Neural cell (in vitro differentiated cells): ENCODE results near the gene ATP13A3. TPM values are rescaled to one million over a fixed set of nuclear protein-coding genes. Genes with fewer than 3 reads are reported as not detected.

Experiments used
- H2AFZ ChIP-seq: fragments of 200-600, 300-800 bp; sonication (generic), shearing (Covaris generic); 2 replicates; pipeline ENCODE4 v1.6.0; 2014; ENCODE audit warnings: low read depth, mild to moderate bottlenecking, antibody characterized with exemption, low read length, moderate library complexity
- H3F3A ChIP-seq: fragments of 200-600 bp; shearing (Covaris generic); 2 replicates; pipeline ENCODE4 v1.6.1; 2016; ENCODE audit warnings: mild to moderate bottlenecking, moderate library complexity, mixed read lengths, antibody characterized with exemption, low read length; ENCODE audit not compliant: insufficient read depth, poor library complexity, severe bottlenecking
- H3K27ac ChIP-seq: fragments of 200-600, 300-800 bp; sonication (generic), shearing (Covaris generic); 2 replicates; pipeline ENCODE4 v1.5.1; 2014; ENCODE audit warnings: mild to moderate bottlenecking, low read length, moderate library complexity
- H3K27me3 ChIP-seq: fragments of 300-800, 200-600 bp; sonication (generic), shearing (Covaris generic); 2 replicates; pipeline ENCODE4 v1.6.0; 2014; ENCODE audit warnings: mild to moderate bottlenecking, low read depth, low read length, moderate library complexity; ENCODE audit not compliant: insufficient read depth
- H3K36me3 ChIP-seq: fragments of 300-800, 200-600 bp; sonication (generic), shearing (Covaris generic); 2 replicates; pipeline ENCODE4 v1.5.1; 2014; ENCODE audit warnings: mild to moderate bottlenecking, antibody characterized with exemption, low read length, moderate library complexity; ENCODE audit not compliant: insufficient read depth
- H3K4me2 ChIP-seq: fragments of 300-800, 200-600 bp; sonication (generic), shearing (Covaris generic); 2 replicates; pipeline ENCODE4 v1.6.0; 2014; ENCODE audit warnings: mild to moderate bottlenecking, low read length
- H3K4me3 ChIP-seq: fragments of 300-800, 200-600 bp; sonication (generic), shearing (Covaris generic); 2 replicates; pipeline ENCODE4 v1.5.1; 2014; ENCODE audit warnings: mild to moderate bottlenecking, low read length, moderate library complexity
- H3K79me2 ChIP-seq: fragments of 200-600 bp; shearing (Covaris generic); replicated peaks from 2 replicates; pipeline ENCODE4 v1.6.0; 2014; ENCODE audit warnings: mild to moderate bottlenecking, low read length, moderate library complexity; ENCODE audit not compliant: insufficient read depth
- H3K9ac ChIP-seq: fragments of 300-800, 200-600 bp; sonication (generic), shearing (Covaris generic); 2 replicates; pipeline ENCODE4 v1.6.1; 2016; ENCODE audit warnings: mild to moderate bottlenecking, low read length, mixed read lengths
- H3K9me2 ChIP-seq: fragments of 200-600 bp; shearing (Covaris generic); 2 replicates; pipeline ENCODE4 v1.6.1; 2016; ENCODE audit warnings: mild to moderate bottlenecking, low read length, mixed read lengths; ENCODE audit not compliant: insufficient read depth
- H3K9me3 ChIP-seq: fragments of 200-600, 300-800 bp; sonication (generic), shearing (Covaris generic); 2 replicates; pipeline ENCODE4 v1.6.1; 2016; ENCODE audit warnings: mild to moderate bottlenecking, mixed run types, low read length, moderate library complexity, mixed read lengths
- H4K20me1 ChIP-seq: fragments of 200-600 bp; shearing (Covaris generic); 2 replicates; pipeline ENCODE4 v1.6.1; 2016; ENCODE audit warnings: mild to moderate bottlenecking, mixed run types; ENCODE audit not compliant: insufficient read depth
- EP300 ChIP-seq: fragments of 450-650 bp; conservative IDR thresholded peaks from 2 replicates; pipeline ENCODE4 v1.6.1; 2014; ENCODE audit warnings: antibody characterized with exemption, mild to moderate bottlenecking, moderate library complexity; ENCODE audit not compliant: poor library complexity, severe bottlenecking
- EZH2 ChIP-seq: fragments of 200-600, 300-800 bp; shearing (Covaris generic), sonication (generic); IDR thresholded peaks from 2 replicates; pipeline ENCODE4 v1.6.1; 2014; ENCODE audit warnings: antibody characterized with exemption, low read length, borderline replicate concordance, mild to moderate bottlenecking; ENCODE audit not compliant: insufficient read depth, poor library complexity, severe bottlenecking
- MXI1 ChIP-seq: fragments of 450-650 bp; conservative IDR thresholded peaks from 2 replicates; pipeline ENCODE4 v1.6.1; 2014; ENCODE audit warnings: antibody characterized with exemption, mild to moderate bottlenecking; ENCODE audit not compliant: poor library complexity, severe bottlenecking
- POLR2AphosphoS5 ChIP-seq: IDR thresholded peaks from 2 replicates; pipeline ENCODE4 v1.6.1; 2012
- RAD21 ChIP-seq: fragments of 450-650 bp; conservative IDR thresholded peaks from 2 replicates; pipeline ENCODE4 v1.6.1; 2014; ENCODE audit warnings: antibody characterized with exemption, mild to moderate bottlenecking, moderate library complexity
- SMC3 ChIP-seq: fragments of 450-650 bp; conservative IDR thresholded peaks from 2 replicates; pipeline ENCODE4 v1.6.1; 2014; ENCODE audit warnings: antibody characterized with exemption, mild to moderate bottlenecking, moderate library complexity; ENCODE audit not compliant: poor library complexity
- TAF1 ChIP-seq: IDR thresholded peaks from 2 replicates; pipeline ENCODE4 v1.6.1; 2012; ENCODE audit warnings: low read depth
- polyA plus RNA-seq: library from polyadenylated mRNA; depleted of rRNA; stranded (reverse); fragments of >200 nt; gene quantifications from 2 replicates; pipeline ENCODE4 v1.2.3, GENCODE V29; 2014
- TF ChIP-seq, protein P1 (sequence below): fragments of 450-650 bp; IDR thresholded peaks from 2 replicates; pipeline ENCODE4 v1.5.1; 2014; ENCODE audit warnings: antibody characterized with exemption, mild to moderate bottlenecking, moderate library complexity; ENCODE audit not compliant: poor library complexity, severe bottlenecking
- TF ChIP-seq, protein P2 (sequence below): IDR thresholded peaks from 2 replicates; pipeline ENCODE4 v1.6.1; 2012; ENCODE audit warnings: borderline replicate concordance

The ATP13A3 gene
- polyA plus RNA-seq, 1 donor from 2014 or later = 64.7 TPM

DNA sequence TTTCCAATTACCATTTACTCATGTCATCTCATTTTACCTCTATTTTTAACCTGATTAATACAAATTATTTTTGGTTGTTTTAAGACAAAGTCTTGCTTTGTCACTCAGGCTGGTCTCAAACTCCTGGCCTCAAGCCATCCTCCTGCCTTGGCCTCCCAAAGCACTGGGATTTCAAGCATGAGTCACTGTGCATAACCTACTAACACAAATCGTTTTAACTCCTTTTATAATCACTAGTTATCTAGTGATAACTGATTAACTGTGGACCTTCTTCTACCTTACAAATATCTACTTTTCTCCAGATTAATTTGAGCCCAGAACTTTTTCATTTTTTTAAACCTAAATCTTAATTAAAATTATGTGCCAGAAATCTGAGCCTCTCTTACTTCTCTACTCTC, 4.6 kb downstream of the ATP13A3 start:
- Histone ChIP-seq H3K27ac (no peak overlapping the region), H3K9me2 (no peaks in the 10 kb centered on the region), H3K79me2 (peaks cover 83% of the 10 kb centered on the region), H4K20me1 (no peaks in the 10 kb centered on the region), H3F3A (no peaks in the 10 kb centered on the region), H3K9ac (no peak overlapping the region), H3K4me2 (no peak overlapping the region), H3K36me3 (no peaks in the 10 kb centered on the region), H3K27me3 (no peaks in the 10 kb centered on the region), H3K9me3 (no peaks in the 10 kb centered on the region), H3K4me3 (no peak overlapping the region), H2AFZ (no peak overlapping the region)
- no peak for TF ChIP-seq POLR2AphosphoS5
- TF ChIP-seq SMC3 = no peak
- TF ChIP-seq MXI1 = no peak
- TF ChIP-seq, protein P1, sequence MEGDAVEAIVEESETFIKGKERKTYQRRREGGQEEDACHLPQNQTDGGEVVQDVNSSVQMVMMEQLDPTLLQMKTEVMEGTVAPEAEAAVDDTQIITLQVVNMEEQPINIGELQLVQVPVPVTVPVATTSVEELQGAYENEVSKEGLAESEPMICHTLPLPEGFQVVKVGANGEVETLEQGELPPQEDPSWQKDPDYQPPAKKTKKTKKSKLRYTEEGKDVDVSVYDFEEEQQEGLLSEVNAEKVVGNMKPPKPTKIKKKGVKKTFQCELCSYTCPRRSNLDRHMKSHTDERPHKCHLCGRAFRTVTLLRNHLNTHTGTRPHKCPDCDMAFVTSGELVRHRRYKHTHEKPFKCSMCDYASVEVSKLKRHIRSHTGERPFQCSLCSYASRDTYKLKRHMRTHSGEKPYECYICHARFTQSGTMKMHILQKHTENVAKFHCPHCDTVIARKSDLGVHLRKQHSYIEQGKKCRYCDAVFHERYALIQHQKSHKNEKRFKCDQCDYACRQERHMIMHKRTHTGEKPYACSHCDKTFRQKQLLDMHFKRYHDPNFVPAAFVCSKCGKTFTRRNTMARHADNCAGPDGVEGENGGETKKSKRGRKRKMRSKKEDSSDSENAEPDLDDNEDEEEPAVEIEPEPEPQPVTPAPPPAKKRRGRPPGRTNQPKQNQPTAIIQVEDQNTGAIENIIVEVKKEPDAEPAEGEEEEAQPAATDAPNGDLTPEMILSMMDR = no peak
- no peak for TF ChIP-seq EP300
- TF ChIP-seq RAD21 = no peak
- no peak for TF ChIP-seq EZH2
- no peak for TF ChIP-seq TAF1
- TF ChIP-seq, protein P2, sequence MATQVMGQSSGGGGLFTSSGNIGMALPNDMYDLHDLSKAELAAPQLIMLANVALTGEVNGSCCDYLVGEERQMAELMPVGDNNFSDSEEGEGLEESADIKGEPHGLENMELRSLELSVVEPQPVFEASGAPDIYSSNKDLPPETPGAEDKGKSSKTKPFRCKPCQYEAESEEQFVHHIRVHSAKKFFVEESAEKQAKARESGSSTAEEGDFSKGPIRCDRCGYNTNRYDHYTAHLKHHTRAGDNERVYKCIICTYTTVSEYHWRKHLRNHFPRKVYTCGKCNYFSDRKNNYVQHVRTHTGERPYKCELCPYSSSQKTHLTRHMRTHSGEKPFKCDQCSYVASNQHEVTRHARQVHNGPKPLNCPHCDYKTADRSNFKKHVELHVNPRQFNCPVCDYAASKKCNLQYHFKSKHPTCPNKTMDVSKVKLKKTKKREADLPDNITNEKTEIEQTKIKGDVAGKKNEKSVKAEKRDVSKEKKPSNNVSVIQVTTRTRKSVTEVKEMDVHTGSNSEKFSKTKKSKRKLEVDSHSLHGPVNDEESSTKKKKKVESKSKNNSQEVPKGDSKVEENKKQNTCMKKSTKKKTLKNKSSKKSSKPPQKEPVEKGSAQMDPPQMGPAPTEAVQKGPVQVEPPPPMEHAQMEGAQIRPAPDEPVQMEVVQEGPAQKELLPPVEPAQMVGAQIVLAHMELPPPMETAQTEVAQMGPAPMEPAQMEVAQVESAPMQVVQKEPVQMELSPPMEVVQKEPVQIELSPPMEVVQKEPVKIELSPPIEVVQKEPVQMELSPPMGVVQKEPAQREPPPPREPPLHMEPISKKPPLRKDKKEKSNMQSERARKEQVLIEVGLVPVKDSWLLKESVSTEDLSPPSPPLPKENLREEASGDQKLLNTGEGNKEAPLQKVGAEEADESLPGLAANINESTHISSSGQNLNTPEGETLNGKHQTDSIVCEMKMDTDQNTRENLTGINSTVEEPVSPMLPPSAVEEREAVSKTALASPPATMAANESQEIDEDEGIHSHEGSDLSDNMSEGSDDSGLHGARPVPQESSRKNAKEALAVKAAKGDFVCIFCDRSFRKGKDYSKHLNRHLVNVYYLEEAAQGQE = no peak

DNA sequence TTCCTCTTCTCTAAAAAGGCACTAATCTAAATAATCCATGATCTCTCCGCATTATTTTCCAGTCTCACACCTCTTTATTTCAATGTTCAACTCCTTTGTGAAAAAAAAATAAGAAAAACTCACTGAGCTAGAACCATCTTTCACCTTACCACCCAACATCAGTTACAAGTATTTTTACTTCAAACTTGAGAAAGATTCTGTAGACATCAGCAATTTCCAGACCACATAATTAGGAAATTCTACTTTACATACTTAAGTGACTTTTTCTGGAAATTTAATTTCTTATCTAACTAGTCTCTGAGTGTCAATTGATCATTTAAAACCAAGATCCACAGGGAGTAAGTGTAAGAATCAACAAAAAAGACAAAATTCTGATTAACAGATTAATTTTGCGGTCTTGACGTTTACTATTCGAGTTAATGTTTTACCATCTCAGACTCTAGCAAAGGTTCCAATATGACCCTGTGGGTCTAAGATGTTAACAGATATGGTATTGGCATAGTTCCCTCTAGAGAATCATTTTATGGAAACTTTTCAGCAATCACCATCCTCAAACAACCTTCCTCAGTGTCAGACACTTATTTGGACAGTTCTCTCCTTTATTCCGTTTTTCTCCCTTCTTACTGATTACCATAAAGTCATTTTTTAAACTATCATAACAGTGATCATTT, 5.1 kb downstream of the ATP13A3 start:
- no peaks in the 10 kb centered on the region for H3K27me3 ChIP-seq
- H3K27ac ChIP-seq = no peak overlapping the region
- H4K20me1 ChIP-seq = no peaks in the 10 kb centered on the region
- no peak overlapping the region for H3K9ac ChIP-seq
- H3K4me3 ChIP-seq = no peak overlapping the region
- H3K9me3 ChIP-seq = no peaks in the 10 kb centered on the region
- H3K4me2 ChIP-seq = no peak overlapping the region
- TF ChIP-seq RAD21 = no peak
- TF ChIP-seq SMC3 = no peak
- TF ChIP-seq, protein P2 = no peak
- TF ChIP-seq, protein P1 = no peak
- no peak for TF ChIP-seq EP300
- TF ChIP-seq MXI1 = no peak
- TF ChIP-seq EZH2 = no peak
- TF ChIP-seq TAF1 = no peak
- no peak for TF ChIP-seq POLR2AphosphoS5
- H3K79me2 ChIP-seq = peaks cover 88% of the 10 kb centered on the region
- H2AFZ ChIP-seq = no peak overlapping the region
- H3K36me3 ChIP-seq = no peaks in the 10 kb centered on the region
- no peaks in the 10 kb centered on the region for H3K9me2 ChIP-seq
- no peaks in the 10 kb centered on the region for H3F3A ChIP-seq
